Stimulated activated CD4-positive, alpha-beta T cell treated with anti-CD3 and anti-CD28 coated beads, Interleukin-1b, Interleukin-23, amount 100 ng/mL, for 24 hours (primary cell): ENCODE data around the gene GRIK5.
"Not testable (repeated sequence)": the region's sequence is repeated elsewhere in the genome, so short reads cannot be mapped to it uniquely, and the experiment has no call there.

ENCODE experiments used
- DNase-seq, 4 experiments: peaks; one replicate each; pipeline ENCODE4 v3.0.0-alpha.2; 2020; ENCODE audit warnings: low read depth in 4 of 4, low spot score in 1 of 4

Gene GRIK5

GRCh38 chr19:42018503-42019193 is 51.4 kb downstream of the GRIK5 start:
- no peak for DNase-seq

DNA sequence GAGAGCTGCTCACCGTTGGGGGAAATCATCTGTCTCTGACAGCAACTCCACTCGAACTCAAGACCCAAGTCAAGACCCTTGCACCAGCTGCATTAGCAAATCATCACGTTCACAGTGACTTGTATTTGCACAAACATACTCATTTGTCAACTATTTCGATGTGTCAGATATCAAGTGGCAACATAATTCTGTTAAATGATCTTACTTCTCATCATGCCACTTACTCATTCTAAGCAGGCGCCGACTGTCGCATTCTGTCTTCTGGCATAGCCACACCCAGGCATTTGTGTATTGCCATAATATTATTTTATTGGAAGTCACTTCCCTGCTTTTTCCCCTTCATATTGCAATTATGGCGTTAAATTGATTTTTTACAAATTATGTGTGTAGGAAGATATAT is 53.0 kb downstream of the GRIK5 start:
- DNase-seq: no peak

DNA sequence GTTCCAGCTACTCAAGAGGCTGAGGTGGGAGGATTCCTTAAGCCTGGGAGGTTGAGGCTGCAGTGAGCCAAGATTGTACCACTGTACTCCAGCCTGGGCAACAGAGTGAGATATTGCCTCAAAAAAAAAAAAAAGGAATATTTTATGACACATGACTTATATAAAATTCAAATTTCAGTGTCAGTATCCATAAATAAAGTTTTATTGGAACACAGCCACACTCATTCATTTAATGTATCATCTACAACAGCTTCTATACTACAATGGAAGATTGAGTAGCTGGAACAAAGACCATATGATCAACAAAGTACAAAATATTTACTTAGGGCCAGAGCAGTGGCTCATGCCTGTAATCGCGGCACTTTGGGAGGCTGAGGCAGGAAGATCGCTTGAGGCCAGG is 57.3 kb downstream of the GRIK5 start:
- not testable (repeated sequence) for DNase-seq

DNA sequence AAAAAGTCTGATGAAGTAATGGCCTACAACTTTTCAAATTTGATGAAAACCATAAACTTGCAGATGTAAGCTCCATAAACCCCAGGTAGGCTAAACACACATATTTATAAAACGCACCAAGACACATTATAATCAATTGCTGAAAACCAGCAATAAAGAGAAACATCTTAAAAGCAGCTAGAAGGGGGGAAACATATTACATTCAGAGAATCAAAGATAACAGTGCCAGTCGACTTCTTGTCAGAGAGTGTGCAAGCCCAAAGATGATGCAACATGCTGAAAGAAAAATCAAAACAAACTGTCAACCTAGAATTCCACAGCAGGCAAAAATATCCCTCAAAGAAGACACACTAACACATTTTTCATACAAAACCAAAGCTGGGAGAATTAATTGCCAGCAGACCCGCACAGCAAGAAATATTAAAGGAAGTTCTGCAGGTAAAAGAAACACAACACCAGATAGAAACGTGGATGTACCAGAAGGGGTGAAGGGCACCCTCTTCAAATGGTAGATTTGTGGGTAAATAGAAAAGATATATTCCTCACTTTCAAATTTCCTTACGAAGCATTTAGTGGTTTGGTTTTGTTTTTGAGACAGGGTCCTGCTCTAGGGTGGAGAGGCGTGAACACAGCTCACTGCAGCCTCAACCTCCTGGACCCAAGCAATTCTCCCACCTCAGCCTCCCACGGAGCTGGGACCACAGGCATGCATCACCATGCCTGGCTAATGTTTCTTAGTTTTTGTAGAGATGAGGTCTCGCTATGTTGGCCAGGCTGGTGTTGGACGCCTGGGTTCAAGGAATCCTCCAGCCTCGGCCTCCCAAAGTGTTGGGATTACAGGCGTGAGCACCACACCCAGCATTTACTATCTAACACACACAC is 59.5 kb downstream of the GRIK5 start:
- DNase-seq: no peak

DNA sequence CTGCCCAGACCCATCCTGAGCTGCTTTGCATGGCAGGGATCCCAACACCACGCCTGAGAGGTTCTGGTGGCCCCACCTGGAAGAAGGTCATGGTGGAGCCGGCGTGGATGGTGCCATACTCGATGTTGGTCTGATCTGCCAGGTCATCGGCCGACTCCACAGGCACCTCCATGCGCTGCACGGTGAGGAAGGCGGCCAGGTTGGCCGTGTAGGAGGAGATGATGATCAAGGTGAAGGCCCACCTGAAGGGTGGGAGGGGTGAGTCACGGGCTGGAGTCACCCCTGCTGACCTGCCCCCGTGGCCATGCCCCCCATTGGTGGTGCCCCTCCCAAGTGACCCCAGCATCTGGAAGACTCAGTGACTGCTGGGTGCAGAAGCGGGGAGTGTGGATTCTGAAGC is 63.4 kb downstream of the GRIK5 start:
- DNase-seq: no peak

GRCh38 chr19:42005504-42005903 is 64.5 kb downstream of the GRIK5 start:
- DNase-seq: no peak

- no peak for DNase-seq
Measured at GRCh38 chr19:42003506-42004294, 66.3 kb downstream of the GRIK5 start.

- no peak for DNase-seq
Measured at GRCh38 chr19:41999878-42000208, 70.2 kb downstream of the GRIK5 start.

DNA sequence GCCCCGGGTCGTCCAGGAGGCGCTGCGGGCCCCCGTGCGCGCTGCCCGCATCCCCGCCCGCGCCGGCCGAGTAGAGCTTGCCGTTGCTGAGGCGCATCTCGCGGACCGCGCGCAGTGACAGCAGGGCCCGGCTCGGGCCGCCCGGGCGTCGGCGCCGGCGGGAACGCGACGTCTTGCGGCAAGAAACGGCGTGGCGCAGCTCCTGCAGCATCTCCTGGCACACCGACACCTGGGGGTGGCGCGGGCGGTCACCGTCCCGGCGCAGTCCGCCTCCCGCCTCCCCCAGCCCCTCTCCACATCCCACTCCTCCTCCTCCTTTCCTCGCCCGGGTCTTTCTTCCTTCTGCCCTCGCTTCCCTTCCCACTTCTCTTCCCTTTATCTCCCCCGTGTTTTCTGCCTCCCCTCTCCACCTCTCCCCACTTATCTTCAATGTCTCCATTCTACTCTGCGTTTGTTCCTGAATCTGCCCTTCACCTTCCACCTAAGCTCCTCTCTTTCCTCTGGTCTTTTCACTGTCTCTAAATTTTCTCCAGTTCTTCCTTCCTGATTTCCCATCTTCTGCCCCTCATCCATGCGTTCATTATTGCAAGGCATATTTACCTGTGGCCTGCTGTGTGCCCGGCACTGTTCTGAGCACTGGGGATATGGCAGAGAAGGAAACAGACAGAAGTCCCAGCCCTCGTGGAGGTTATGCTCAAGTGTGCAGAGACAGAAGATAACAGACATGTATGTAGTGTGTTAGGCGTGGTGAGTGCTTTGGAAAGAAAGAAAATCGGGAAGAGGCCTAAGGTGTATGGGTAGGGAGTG is 70.7 kb downstream of the GRIK5 start:
- no peak for DNase-seq

DNA sequence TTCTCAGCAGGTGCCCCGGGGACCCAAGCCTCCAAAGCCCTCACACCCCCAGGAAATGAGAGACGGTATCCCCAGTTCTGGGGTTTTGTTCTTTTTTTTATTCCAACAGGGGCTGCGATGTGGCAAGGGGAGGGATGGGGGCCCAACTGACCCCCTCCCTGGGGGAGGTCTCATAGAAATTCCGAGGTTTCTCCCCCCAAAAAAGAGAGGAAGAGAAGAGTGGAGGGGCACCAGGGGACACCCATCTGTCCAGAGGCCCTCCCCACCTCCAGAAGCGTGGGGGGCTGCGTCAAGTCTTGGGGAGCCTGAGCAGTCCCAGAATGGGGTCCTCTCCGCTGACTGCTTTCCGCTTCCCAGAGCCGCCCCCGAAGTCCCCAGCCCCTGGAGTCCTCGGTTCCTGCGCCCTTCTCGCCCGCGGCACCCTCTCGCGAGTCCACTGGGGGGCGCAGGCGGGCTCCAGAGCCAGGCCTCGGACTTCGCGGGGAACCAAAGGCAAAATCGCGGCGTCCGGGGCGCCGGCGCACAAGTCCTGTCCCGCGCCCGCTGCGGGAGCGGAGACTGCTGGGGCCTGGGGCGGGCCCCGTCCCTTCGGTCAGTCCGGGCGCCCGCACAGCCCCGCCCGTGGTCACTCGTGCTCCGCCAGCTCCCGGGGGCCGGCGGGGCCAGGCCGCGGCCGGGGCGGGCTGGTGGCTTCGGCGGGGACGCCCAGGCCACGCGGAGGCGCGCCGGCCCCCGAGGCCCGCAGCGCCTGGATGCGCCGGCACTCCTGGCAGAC is 71.6 kb downstream of the GRIK5 start:
- DNase-seq: peak in 2 of 4 experiments; percentile 33 to 54

DNA sequence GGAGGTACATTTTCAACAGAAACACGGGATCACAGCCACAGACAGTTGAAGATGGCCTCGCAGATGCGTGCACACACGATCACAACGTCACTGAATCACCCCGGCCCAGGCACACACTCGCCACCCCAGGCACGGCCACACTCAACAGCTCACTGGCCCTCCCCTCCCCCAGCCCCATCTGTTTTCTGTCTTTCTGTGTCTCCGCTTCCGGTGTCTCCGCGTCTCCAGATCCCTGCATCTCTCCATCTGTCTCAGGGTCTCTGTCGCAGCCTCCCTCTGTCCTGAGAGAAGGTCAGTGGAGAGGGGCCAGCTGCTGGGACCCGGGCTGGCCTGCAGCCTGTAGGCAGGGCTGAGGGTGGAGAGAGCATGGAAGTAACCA is 72.2 kb downstream of the GRIK5 start:
- DNase-seq: no peak

GRCh38 chr19:41997121-41997850 is 72.7 kb downstream of the GRIK5 start:
- DNase-seq: peak in 1 of 4 experiments; percentile 20

DNA sequence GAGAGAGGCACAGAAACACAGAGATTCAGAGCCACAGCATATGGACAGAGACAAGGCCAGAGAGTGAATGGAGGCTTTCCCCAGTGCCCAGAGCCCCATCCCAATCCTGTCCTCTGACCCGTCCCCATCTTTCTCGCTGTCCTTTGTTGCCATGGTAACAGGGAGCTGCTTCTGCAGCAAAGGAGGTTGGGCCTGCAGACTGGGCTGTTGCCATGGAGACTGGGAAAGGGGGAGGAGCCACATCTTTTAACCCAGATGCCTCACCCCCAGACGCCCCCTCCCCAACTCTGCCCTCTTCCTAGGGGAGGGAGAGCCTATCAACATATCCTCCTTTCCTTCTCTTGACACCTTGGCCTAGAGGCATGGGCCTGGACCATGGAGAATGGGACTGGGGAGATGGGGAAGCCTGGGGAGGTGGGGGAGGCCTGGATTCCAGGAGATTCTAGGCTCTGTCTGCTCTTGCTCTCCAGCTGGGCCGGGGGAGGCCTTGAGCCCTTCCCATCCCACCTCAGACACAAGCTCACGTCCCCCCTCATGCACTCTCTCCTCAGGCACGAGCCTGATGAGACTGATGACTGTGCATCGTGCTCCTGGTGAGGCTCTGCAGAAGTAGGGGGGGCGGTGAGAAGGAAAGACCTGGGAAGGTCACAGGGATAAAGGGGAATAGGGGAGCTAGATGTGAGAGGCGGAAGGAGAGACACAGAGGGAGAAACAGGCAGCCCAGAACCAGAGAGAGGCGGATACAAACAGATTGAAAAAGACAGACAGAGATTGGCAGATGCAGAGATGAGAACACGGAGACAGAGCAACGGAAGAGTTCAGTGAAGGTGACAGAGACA is 73.8 kb downstream of the GRIK5 start:
- DNase-seq: no peak

- DNase-seq: no peak
Measured at GRCh38 chr19:41994994-41995958, 74.7 kb downstream of the GRIK5 start.

DNA sequence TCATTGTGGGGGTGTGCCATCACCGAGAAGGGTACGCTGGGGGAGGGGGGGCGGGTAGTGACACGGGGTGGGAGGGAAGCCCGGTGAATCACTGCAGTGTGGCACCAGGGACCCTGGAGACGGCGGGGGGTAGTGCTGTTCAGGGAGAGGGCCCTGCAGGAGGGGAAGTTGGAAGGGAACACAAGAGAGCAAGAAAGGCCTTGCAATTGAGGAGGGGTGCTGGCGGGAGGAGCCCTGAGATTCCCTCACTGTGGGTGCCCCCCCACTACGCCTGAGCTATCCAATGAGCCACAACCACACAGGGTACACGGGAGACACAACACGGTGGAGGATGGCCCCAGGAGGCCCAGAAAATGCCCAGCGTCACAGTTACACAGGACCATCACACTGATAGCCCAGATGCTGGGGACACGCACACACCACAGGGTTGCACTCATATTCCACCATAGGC is 75.5 kb downstream of the GRIK5 start:
- no peak for DNase-seq

GRCh38 chr19:41993612-41994483 is 76.2 kb downstream of the GRIK5 start, which contains the start of gene ATP1A3:
TSS of gene ATP1A3 (minus strand) at chr19:41994230. CDS start at chr19:41994076, 154 bp downstream.
- DNase-seq: peak in 3 of 4 experiments; percentile 25 to 54 (median 34)
